CD14-positive monocyte (primary cell): Measurements from ENCODE around the gene CD96. TPM values are rescaled to one million over a fixed set of nuclear protein-coding genes. Genes with fewer than 3 reads are reported as not detected.

Source experiments
- DNase-seq, 3 donors: peaks; one replicate each; pipeline ENCODE4 v3.0.0-alpha.2; 2011 to 2022
- H2AFZ ChIP-seq: 2 replicates; pipeline ENCODE4 v1.6.0; 2012; ENCODE audit warnings: mild to moderate bottlenecking, low read depth, low read length, inconsistent platforms; ENCODE audit not compliant: insufficient read depth, poor library complexity, severe bottlenecking
- H3K27ac ChIP-seq, 2 donors: 1 replicate in 1 of 2; 2 replicates in 1 of 2; pipeline ENCODE4 v1.5.1; 2012 to 2013; ENCODE audit warnings: low read length in 2 of 2, control low read depth in 1 of 2, inconsistent platforms in 1 of 2, low read depth in 1 of 2, mild to moderate bottlenecking in 1 of 2
- H3K27me3 ChIP-seq, 2 donors: one replicate each; pipeline versions ENCODE4 v1.6.0 to v1.6.1; 2011 to 2013; ENCODE audit warnings: low read length in 2 of 2; ENCODE audit not compliant: control insufficient read depth in 2 of 2, insufficient read depth in 2 of 2
- H3K36me3 ChIP-seq, 2 donors: replicated peaks in 1 of 2; 1 replicate in 1 of 2; 2 replicates in 1 of 2; pipeline versions ENCODE4 v1.5.1 to v1.6.1; 2012 to 2013; ENCODE audit warnings: low read length in 2 of 2, control low read depth in 1 of 2, inconsistent platforms in 1 of 2, mild to moderate bottlenecking in 1 of 2; ENCODE audit not compliant: insufficient read depth in 2 of 2, control insufficient read depth in 1 of 2
- H3K4me1 ChIP-seq, 2 donors: 1 replicate in 1 of 2; 2 replicates in 1 of 2; pipeline versions ENCODE4 v1.5.1 to v1.6.1; 2012 to 2013; ENCODE audit warnings: low read length in 2 of 2, control low read depth in 1 of 2, inconsistent platforms in 1 of 2, mild to moderate bottlenecking in 1 of 2, moderate library complexity in 1 of 2; ENCODE audit not compliant: insufficient read depth in 2 of 2, control insufficient read depth in 1 of 2
- H3K4me2 ChIP-seq: replicated peaks from 2 replicates; pipeline ENCODE3; 2012; ENCODE audit warnings: low read length, moderate library complexity, mild to moderate bottlenecking; ENCODE audit not compliant: poor library complexity, severe bottlenecking; ENCODE audit errors: extremely low read depth
- H3K4me3 ChIP-seq, 3 experiments: fragments of 200-600 bp in 1 of 3; sonication (generic) in 1 of 3; replicated peaks in 1 of 3; 1 replicate in 2 of 3; 2 replicates in 1 of 3; pipeline ENCODE4 v1.5.1; 2011 to 2013; ENCODE audit warnings: low read length in 3 of 3, mild to moderate bottlenecking in 3 of 3, control low read depth in 2 of 3, low read depth in 2 of 3, inconsistent platforms in 1 of 3, moderate library complexity in 1 of 3
- H3K79me2 ChIP-seq: 2 replicates; pipeline ENCODE4 v1.6.0; 2012; ENCODE audit warnings: mild to moderate bottlenecking, control low read depth, inconsistent platforms, low read length, moderate library complexity; ENCODE audit not compliant: insufficient read depth
- H3K9ac ChIP-seq: 2 replicates; pipeline ENCODE4 v1.6.0; 2017; ENCODE audit warnings: low read length, mild to moderate bottlenecking; ENCODE audit not compliant: insufficient read depth, poor library complexity, severe bottlenecking
- H3K9me3 ChIP-seq, 2 donors: replicated peaks in 1 of 2; 1 replicate in 1 of 2; 2 replicates in 1 of 2; pipeline versions ENCODE4 v1.5.1 to v1.6.1; 2012 to 2013; ENCODE audit warnings: low read length in 2 of 2, control low read depth in 1 of 2; ENCODE audit not compliant: control insufficient read depth in 1 of 2, insufficient read depth in 1 of 2
- H4K20me1 ChIP-seq: 2 replicates; pipeline ENCODE4 v1.6.0; 2012; ENCODE audit warnings: mild to moderate bottlenecking, low read length, control low read depth, moderate library complexity; ENCODE audit not compliant: insufficient read depth
- H3K27ac Mint-ChIP-seq, 7 donors: one replicate each; pipeline ENCODE4 v1.8.0; 2020; ENCODE audit warnings: mild to moderate bottlenecking in 7 of 7, mixed read lengths in 7 of 7, moderate library complexity in 6 of 7, inconsistent platforms in 2 of 7
- H3K27me3 Mint-ChIP-seq, 3 donors: one replicate each; pipeline ENCODE4 v1.8.0; 2021 to 2022; ENCODE audit warnings: low read depth in 3 of 3, mild to moderate bottlenecking in 3 of 3, mixed read lengths in 3 of 3, moderate library complexity in 3 of 3, inconsistent platforms in 1 of 3
- H3K36me3 Mint-ChIP-seq, 2 donors: one replicate each; pipeline ENCODE4 v1.8.0; 2020; ENCODE audit warnings: mixed read lengths in 2 of 2, inconsistent platforms in 1 of 2, mild to moderate bottlenecking in 1 of 2
- H3K4me1 Mint-ChIP-seq: one replicate; pipeline ENCODE4 v1.8.0; 2020; ENCODE audit warnings: mild to moderate bottlenecking, mixed read lengths
- H3K4me3 Mint-ChIP-seq, 2 donors: one replicate each; pipeline ENCODE4 v1.8.0; 2020; ENCODE audit warnings: mild to moderate bottlenecking in 2 of 2, mixed read lengths in 2 of 2, moderate library complexity in 1 of 2
- H3K9me3 Mint-ChIP-seq, 7 donors: one replicate each; pipeline ENCODE4 v1.8.0; 2020 to 2022; ENCODE audit warnings: mixed read lengths in 7 of 7, mild to moderate bottlenecking in 6 of 7, moderate library complexity in 6 of 7, inconsistent platforms in 2 of 7
- CTCF ChIP-seq: fragments of 200-600 bp; IDR thresholded peaks from one replicate; pipeline ENCODE4 v1.8.0; 2022; ENCODE audit warnings: antibody characterized with exemption, mild to moderate bottlenecking
- WGBS: methylation state at CpG from one replicate; pipeline ENCODE4 v1.1.5; 2013; ENCODE audit warnings: missing lambda C conversion rate; ENCODE audit not compliant: insufficient coverage; 5-methylcytosine and 5-hydroxymethylcytosine counted together
- intact Hi-C, 2 donors: fragments of 100-400 bp; cut with micrococcal nuclease; formaldehyde crosslinking; loops; one replicate each; pipeline versions ENCODE4 v1.15.0 to v1.15.1; 2023
- polyA plus RNA-seq, 3 donors: library from polyadenylated mRNA; depleted of rRNA in 1 of 3; unstranded in 2 of 3; stranded (reverse) in 1 of 3; fragments of 300-500 nt in 2 of 3; fragments of >200 nt in 1 of 3; fragmentation: Illumina TruSeq in 2 of 3; gene quantifications; 1 replicate in 2 of 3; 2 replicates in 1 of 3; pipeline ENCODE4 v1.2.3, GENCODE V29; 2012 to 2021

Gene CD96
- polyA plus RNA-seq, 3 donors, result 0.05 to 0.97 (median 0.33) TPM

- Histone ChIP-seq H3K36me3 (no peaks in the 10 kb centered on the region), H4K20me1 (no peaks in the 10 kb centered on the region), H3K27ac (no peak overlapping the region), H3K9me3 (no peaks in the 10 kb centered on the region), H3K9ac (no peak overlapping the region), H2AFZ (no peak overlapping the region), H3K4me2 (no peak overlapping the region), H3K27me3 (no peaks in the 10 kb centered on the region), H3K4me3 (no peak overlapping the region), H3K4me1 (no peaks in the 10 kb centered on the region), H3K79me2 (no peaks in the 10 kb centered on the region)
- peaks cover 0 to 3% (median 1%) of the 10 kb centered on the region in 3 donors for H3K27me3 Mint-ChIP-seq
- no peak for DNase-seq
- H3K27ac Mint-ChIP-seq, result no peak overlapping the region
- no peaks in the 10 kb centered on the region for H3K4me1 Mint-ChIP-seq
- intact Hi-C loops, result no loop called here
- H3K9me3 Mint-ChIP-seq, result no peaks in the 10 kb centered on the region
- no peaks in the 10 kb centered on the region for H3K36me3 Mint-ChIP-seq
- H3K4me3 Mint-ChIP-seq, result no peak overlapping the region
- no CpG with 5 or more reads among the region's 8 CpGs for WGBS
- TF ChIP-seq CTCF, result no peak
Measured at GRCh38 chr3:111692593-111693552, 150.9 kb downstream of the CD96 start.

GRCh38 chr3:111694471-111694870, 152.5 kb downstream of the CD96 start:
- H3K27me3 Mint-ChIP-seq, result peaks cover 0 to 1% (median 0%) of the 10 kb centered on the region in 3 donors
- WGBS, result 92% methylated on average over 2 of the region's 2 CpGs
- no peaks in the 10 kb centered on the region for H4K20me1 ChIP-seq
- H3K27me3 ChIP-seq, result no peaks in the 10 kb centered on the region
- H3K4me2 ChIP-seq, result no peak overlapping the region
- no peaks in the 10 kb centered on the region for H3K4me1 ChIP-seq
- no peak overlapping the region for H3K27ac ChIP-seq
- no peaks in the 10 kb centered on the region for H3K9me3 Mint-ChIP-seq
- no peak for TF ChIP-seq CTCF
- H3K4me1 Mint-ChIP-seq, result no peaks in the 10 kb centered on the region
- no peaks in the 10 kb centered on the region for H3K36me3 Mint-ChIP-seq
- no peak overlapping the region for H3K9ac ChIP-seq
- H3K27ac Mint-ChIP-seq, result no peak overlapping the region
- no peak overlapping the region for H3K4me3 Mint-ChIP-seq
- intact Hi-C loops, result no loop called here
- no peaks in the 10 kb centered on the region for H3K36me3 ChIP-seq
- no peaks in the 10 kb centered on the region for H3K79me2 ChIP-seq
- H3K9me3 ChIP-seq, result no peaks in the 10 kb centered on the region
- H2AFZ ChIP-seq, result no peak overlapping the region
- DNase-seq, result no peak
- H3K4me3 ChIP-seq, result no peak overlapping the region
